ENCODE measurements around the gene RIOK2. TPM values are rescaled to one million over a fixed set of nuclear protein-coding genes. Genes with fewer than 3 reads are reported as not detected.
"Not testable (repeated sequence)": the region's sequence is repeated elsewhere in the genome, so short reads cannot be mapped to it uniquely, and the experiment has no call there.

The RIOK2 gene
- total and polyA plus RNA-seq, 12 donors = 4.2 to 41.9 (median 22.3) TPM

DNA sequence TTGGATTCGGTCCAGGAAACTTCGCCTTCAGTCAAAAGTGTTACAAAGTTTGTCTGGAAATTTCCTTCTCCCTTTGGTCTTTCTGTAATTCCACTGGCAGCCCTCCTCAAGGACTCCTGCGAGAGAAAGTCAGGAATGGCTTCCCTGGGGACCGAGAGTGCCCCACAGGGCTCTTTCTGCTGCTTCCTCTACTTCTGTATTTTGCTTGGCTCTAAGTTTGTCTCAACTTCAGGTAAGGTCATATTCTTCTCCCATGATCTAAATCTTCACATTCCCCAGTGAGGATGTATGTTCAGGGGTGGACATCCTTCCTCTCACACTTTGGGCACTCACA, 10.3 kb upstream of the RIOK2 start:
- DNase-seq = no peak
- intact Hi-C loops (cut with DNase I) = no loop called here
- H3K27me3 ChIP-seq = no peaks in the 10 kb centered on the region
- WGBS, 4 donors = 82 to 88% (median 86%) methylated on average over 4 of the region's 4 CpGs
- H3K9me3 ChIP-seq (replicated peaks in 1 of 3) = no peaks in the 10 kb centered on the region
- TF ChIP-seq, protein P1, sequence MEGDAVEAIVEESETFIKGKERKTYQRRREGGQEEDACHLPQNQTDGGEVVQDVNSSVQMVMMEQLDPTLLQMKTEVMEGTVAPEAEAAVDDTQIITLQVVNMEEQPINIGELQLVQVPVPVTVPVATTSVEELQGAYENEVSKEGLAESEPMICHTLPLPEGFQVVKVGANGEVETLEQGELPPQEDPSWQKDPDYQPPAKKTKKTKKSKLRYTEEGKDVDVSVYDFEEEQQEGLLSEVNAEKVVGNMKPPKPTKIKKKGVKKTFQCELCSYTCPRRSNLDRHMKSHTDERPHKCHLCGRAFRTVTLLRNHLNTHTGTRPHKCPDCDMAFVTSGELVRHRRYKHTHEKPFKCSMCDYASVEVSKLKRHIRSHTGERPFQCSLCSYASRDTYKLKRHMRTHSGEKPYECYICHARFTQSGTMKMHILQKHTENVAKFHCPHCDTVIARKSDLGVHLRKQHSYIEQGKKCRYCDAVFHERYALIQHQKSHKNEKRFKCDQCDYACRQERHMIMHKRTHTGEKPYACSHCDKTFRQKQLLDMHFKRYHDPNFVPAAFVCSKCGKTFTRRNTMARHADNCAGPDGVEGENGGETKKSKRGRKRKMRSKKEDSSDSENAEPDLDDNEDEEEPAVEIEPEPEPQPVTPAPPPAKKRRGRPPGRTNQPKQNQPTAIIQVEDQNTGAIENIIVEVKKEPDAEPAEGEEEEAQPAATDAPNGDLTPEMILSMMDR (IDR thresholded peaks at IDR 0.05) = no peak
- TF ChIP-seq POLR2A (IDR thresholded peaks at IDR 0.05) = no peak
- H3K4me3 ChIP-seq = no peak overlapping the region
- H3K27ac ChIP-seq = no peak overlapping the region
- H3K4me1 ChIP-seq (replicated peaks in 1 of 2) = no peaks in the 10 kb centered on the region
- H3K36me3 ChIP-seq (replicated peaks in 1 of 2) = no peaks in the 10 kb centered on the region

DNA sequence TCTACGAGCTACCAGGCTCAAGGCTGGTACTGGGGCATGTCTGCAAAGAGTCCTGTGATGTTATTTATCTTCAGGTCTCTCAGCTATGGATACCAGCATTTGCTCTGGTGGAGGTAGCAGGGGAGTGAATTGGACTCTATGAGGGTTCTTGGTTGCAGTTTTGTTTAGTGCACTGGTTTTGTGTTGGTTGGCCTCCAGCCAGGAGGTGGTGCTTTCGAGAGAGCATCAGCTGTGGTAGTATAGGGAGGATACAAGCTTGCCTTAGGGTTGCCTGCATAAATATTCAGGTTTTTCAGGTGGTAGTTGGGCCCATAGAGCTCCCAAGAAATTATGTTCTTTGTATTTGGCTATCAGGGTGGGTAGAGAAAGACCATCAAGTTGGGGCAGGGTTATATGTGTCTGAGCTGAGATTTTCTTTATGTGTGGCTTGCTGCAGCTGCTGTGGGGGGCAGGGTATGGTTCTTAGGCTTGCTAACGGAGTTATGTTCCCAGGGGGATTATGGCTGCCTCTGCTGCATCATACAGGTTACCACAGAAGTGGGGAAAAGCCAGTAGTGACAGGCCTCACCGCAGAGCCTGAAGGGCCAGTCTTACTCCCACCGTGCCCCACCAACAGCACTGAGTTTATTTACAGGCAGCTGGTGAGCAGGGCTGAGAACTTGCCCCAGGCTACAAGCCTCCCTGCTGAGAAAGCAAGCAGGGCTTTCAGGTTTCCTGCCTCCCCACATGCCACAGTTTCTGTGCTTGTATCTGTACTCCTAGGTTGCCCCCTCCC, 9.7 kb upstream of the RIOK2 start:
- H3K27ac ChIP-seq = no peak overlapping the region
- H3K9me3 ChIP-seq (replicated peaks in 1 of 3) = no peaks in the 10 kb centered on the region
- H3K27me3 ChIP-seq = no peaks in the 10 kb centered on the region
- no peak overlapping the region for H3K4me3 ChIP-seq
- DNase-seq = no peak
- no peaks in the 10 kb centered on the region for H3K36me3 ChIP-seq (replicated peaks in 1 of 2)
- TF ChIP-seq, protein P1 (IDR thresholded peaks at IDR 0.05) = no peak
- no peak for TF ChIP-seq POLR2A (IDR thresholded peaks at IDR 0.05)
- WGBS, 4 donors = 69 to 77% (median 73%) methylated on average over 2 to 5 of the region's 5 CpGs
- no peaks in the 10 kb centered on the region for H3K4me1 ChIP-seq (replicated peaks in 1 of 2)
- intact Hi-C loops (cut with DNase I) = no loop called here

DNA sequence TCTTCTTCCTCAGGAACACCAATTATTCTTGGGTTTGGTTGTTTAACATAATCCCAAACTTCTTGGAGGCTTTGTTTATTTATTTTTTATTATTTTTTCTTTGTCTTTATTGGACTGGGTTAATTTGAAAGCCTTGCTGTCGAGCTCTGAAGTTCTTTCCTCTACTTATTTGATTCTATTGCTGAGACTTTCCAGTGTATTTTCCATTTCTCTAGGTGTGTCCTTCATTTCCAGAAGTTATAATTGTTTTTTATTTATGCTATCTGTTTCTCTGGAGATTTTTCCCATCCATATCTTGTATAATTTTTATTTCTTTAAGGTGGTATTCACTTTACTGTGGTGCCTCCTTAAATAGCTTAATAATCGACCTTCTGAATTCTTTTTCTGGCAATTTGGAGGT, 8.8 kb upstream of the RIOK2 start:
- Histone ChIP-seq H3K27ac (no peak overlapping the region), H3K4me1 (replicated peaks in 1 of 2) (no peaks in the 10 kb centered on the region), H3K9me3 (replicated peaks in 1 of 3) (no peaks in the 10 kb centered on the region), H3K27me3 (no peaks in the 10 kb centered on the region), H3K4me3 (no peak overlapping the region), H3K36me3 (replicated peaks in 1 of 2) (no peaks in the 10 kb centered on the region)
- intact Hi-C loops (cut with DNase I) = no loop called here
- 79 to 83% (median 81%) methylated on average over 2 of the region's 2 CpGs for WGBS, 4 donors
- TF ChIP-seq, protein P1 (IDR thresholded peaks at IDR 0.05) = no peak
- TF ChIP-seq POLR2A (IDR thresholded peaks at IDR 0.05) = no peak
- no peak for DNase-seq

DNA sequence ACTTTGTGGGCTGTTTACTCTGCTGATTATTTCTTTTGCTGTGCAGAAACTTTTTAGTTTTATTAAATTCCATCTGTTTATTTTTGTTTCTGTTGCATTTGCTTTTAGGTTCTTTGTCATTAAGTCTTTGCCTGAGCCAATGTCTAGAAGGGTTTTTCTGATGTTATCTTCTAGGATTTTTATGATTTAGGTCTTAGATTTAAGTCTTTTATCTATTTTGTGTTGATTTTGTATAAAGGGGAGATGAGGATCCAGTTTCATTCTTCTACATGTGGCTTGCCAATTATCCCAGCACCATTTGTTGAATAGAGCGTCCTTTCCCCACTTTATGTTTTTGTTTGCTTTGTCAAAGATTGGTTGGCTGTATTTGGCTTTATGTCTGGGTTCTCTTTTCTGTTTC, 6.5 kb upstream of the RIOK2 start:
- intact Hi-C loops (cut with DNase I); H3K4me1 ChIP-seq (replicated peaks in 1 of 2); DNase-seq; H3K4me3 ChIP-seq; H3K27me3 ChIP-seq; H3K9me3 ChIP-seq (replicated peaks in 1 of 3); H3K27ac ChIP-seq; H3K36me3 ChIP-seq (replicated peaks in 1 of 2): not testable (repeated sequence)
- 89 to 97% (median 97%) methylated on average over 1 of the region's 1 CpG for WGBS, 4 donors

DNA sequence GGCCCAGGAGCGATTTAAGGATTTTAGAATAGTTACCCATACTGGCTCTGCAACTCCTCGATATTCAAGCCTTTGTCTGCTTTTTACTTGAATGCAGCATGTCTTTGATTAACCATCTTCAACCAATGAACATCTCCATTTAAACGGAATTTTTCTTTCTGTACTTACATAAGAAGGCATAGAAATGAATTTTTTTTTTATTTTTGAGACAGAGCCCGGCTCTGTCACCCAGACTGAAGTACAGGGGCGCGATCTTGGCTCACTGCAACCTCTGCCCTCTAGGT, 825 bp upstream of the RIOK2 start:
- Histone ChIP-seq H3K36me3 (replicated peaks in 1 of 2) (peaks cover 0 to 2% of the 10 kb centered on the region in 2 donors), H3K9me3 (replicated peaks in 1 of 3) (no peaks in the 10 kb centered on the region), H3K27me3 (no peaks in the 10 kb centered on the region), H3K27ac (peak overlapping the region in 4 of 5 donors; percentile 81 to 97 (median 94)), H3K4me1 (replicated peaks in 1 of 2) (peaks cover 4 to 12% of the 10 kb centered on the region in 2 donors), H3K4me3 (peak overlapping the region in 3 of 4 donors; percentile 26 to 94 (median 89))
- intact Hi-C loops (cut with DNase I) = no loop called here
- TF ChIP-seq POLR2A (IDR thresholded peaks at IDR 0.05) = no peak
- TF ChIP-seq, protein P1 (IDR thresholded peaks at IDR 0.05) = no peak
- no peak for DNase-seq
- 37 to 56% (median 43%) methylated on average over 6 of the region's 6 CpGs for WGBS, 4 donors
